A204.1 (cell line): Measurements from ENCODE around the gene EMX1.

Source experiments
- FAIRE-seq: peaks from 2 replicates; lab custom pipeline; 2012; peaks lifted over from hg19 to GRCh38; lab: Jason Lieb, UNC

Gene EMX1

GRCh38 chr2:72943540-72944395 is 26.4 kb downstream of the EMX1 start:
- FAIRE-seq: no peak

GRCh38 chr2:72944804-72945449 is 27.6 kb downstream of the EMX1 start:
- no peak for FAIRE-seq

GRCh38 chr2:72945450-72946019 is 28.2 kb downstream of the EMX1 start:
- no peak for FAIRE-seq

GRCh38 chr2:72946466-72946865 is 29.1 kb downstream of the EMX1 start:
- FAIRE-seq: no peak

- no peak for FAIRE-seq
Observed at GRCh38 chr2:72947952-72948830, 30.9 kb downstream of the EMX1 start.

GRCh38 chr2:72949045-72949444 is 31.7 kb downstream of the EMX1 start:
- no peak for FAIRE-seq

- no peak for FAIRE-seq
Observed at GRCh38 chr2:72949642-72950041, 32.3 kb downstream of the EMX1 start.

- FAIRE-seq: no peak
Observed at GRCh38 chr2:72950558-72951255, 33.4 kb downstream of the EMX1 start.

GRCh38 chr2:72951303-72952095 is 34.2 kb downstream of the EMX1 start:
- no peak for FAIRE-seq

- FAIRE-seq: no peak
Observed at GRCh38 chr2:72952110-72952823, 34.9 kb downstream of the EMX1 start.

GRCh38 chr2:72952961-72953360 is 35.6 kb downstream of the EMX1 start:
- no peak for FAIRE-seq

GRCh38 chr2:72953528-72953927 is 36.2 kb downstream of the EMX1 start:
- no peak for FAIRE-seq

GRCh38 chr2:72953976-72954375 is 36.7 kb downstream of the EMX1 start:
- no peak for FAIRE-seq

GRCh38 chr2:72954376-72955227 is 37.3 kb downstream of the EMX1 start:
- no peak for FAIRE-seq

GRCh38 chr2:72955228-72956049 is 38.1 kb downstream of the EMX1 start:
- no peak for FAIRE-seq

GRCh38 chr2:72956050-72956395 is 38.7 kb downstream of the EMX1 start:
- no peak for FAIRE-seq

GRCh38 chr2:72956936-72957335 is 39.6 kb downstream of the EMX1 start:
- FAIRE-seq: no peak

GRCh38 chr2:72958542-72959385 is 41.4 kb downstream of the EMX1 start:
- FAIRE-seq: no peak
